ENCODE results near the gene CKLF.

DNA sequence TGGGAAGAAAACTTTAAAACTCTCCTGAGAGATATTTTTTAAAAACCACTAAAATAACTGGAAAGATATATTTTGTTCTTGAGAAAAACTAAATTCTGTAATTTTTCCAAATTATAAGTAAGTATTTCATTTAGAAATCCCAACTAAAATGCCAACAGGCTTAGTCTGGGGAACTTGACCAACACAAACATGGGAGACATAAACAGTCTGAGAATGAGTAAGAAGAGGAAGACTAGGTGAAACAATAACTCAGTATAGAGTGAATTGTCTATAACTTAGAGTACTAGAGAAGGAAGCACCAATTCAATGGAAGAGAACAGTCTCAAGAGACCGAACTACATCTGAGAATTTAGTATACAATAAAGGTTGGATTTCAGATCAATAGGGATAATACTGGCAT is 16.8 kb downstream of the CKLF start:
- TF ChIP-seq, protein P1, sequence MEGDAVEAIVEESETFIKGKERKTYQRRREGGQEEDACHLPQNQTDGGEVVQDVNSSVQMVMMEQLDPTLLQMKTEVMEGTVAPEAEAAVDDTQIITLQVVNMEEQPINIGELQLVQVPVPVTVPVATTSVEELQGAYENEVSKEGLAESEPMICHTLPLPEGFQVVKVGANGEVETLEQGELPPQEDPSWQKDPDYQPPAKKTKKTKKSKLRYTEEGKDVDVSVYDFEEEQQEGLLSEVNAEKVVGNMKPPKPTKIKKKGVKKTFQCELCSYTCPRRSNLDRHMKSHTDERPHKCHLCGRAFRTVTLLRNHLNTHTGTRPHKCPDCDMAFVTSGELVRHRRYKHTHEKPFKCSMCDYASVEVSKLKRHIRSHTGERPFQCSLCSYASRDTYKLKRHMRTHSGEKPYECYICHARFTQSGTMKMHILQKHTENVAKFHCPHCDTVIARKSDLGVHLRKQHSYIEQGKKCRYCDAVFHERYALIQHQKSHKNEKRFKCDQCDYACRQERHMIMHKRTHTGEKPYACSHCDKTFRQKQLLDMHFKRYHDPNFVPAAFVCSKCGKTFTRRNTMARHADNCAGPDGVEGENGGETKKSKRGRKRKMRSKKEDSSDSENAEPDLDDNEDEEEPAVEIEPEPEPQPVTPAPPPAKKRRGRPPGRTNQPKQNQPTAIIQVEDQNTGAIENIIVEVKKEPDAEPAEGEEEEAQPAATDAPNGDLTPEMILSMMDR (conservative IDR thresholded peaks at IDR 0.05; ENCODE audit: low read depth, low read length), result no peak
- no peak for TF ChIP-seq EZH2 (IDR thresholded peaks at IDR 0.05; ENCODE audit: borderline replicate concordance, low read depth, low read length, poor library complexity, severe bottlenecking)

Data from A673 (cell line).